H9 (cell line): ENCODE data around the gene ATP2C1. TPM values are rescaled to one million over a fixed set of nuclear protein-coding genes. Genes with fewer than 3 reads are reported as not detected.

ENCODE experiments used
- DNase-seq: peaks from one replicate; pipeline ENCODE4 v3.0.0-alpha.2; 2017
- H2AFZ ChIP-seq: one replicate; pipeline ENCODE4 v1.6.1; 2013; ENCODE audit warnings: mild to moderate bottlenecking, low read length, control low read depth, moderate library complexity
- H2AK5ac ChIP-seq: 2 replicates; pipeline ENCODE4 v1.6.1; 2013; ENCODE audit warnings: low read length, control low read depth, mixed read lengths; ENCODE audit not compliant: insufficient read length
- H2BK120ac ChIP-seq: one replicate; pipeline ENCODE4 v1.6.1; 2013; ENCODE audit warnings: low read depth, mild to moderate bottlenecking, low read length, control low read depth, inconsistent platforms; ENCODE audit not compliant: poor library complexity, severe bottlenecking
- H2BK12ac ChIP-seq: 2 replicates; pipeline ENCODE4 v1.6.1; 2013; ENCODE audit warnings: low read length, control low read depth, mixed read lengths, low read depth; ENCODE audit not compliant: insufficient read length
- H2BK15ac ChIP-seq: 2 replicates; pipeline ENCODE4 v1.6.1; 2013; ENCODE audit warnings: low read depth, low read length, control low read depth
- H2BK20ac ChIP-seq: one replicate; pipeline ENCODE4 v1.6.1; 2013; ENCODE audit warnings: low read depth, mild to moderate bottlenecking, low read length, control low read depth, inconsistent platforms; ENCODE audit not compliant: poor library complexity, severe bottlenecking
- H2BK5ac ChIP-seq: 2 replicates; pipeline ENCODE4 v1.6.1; 2013; ENCODE audit warnings: low read length, control low read depth, mixed read lengths; ENCODE audit not compliant: insufficient read length
- H3K14ac ChIP-seq: 2 replicates; pipeline ENCODE4 v1.6.1; 2013; ENCODE audit warnings: low read length, control low read depth; ENCODE audit not compliant: insufficient read depth
- H3K18ac ChIP-seq: 2 replicates; pipeline ENCODE4 v1.6.1; 2013; ENCODE audit warnings: low read depth, mild to moderate bottlenecking, mixed read lengths, low read length, control low read depth; ENCODE audit not compliant: insufficient read length
- H3K23ac ChIP-seq: 2 replicates; pipeline ENCODE4 v1.6.1; 2013; ENCODE audit warnings: low read length, control low read depth, mixed read lengths, low read depth; ENCODE audit not compliant: insufficient read length
- H3K23me2 ChIP-seq: 2 replicates; pipeline ENCODE4 v1.6.1; 2013; ENCODE audit warnings: low read depth, mild to moderate bottlenecking, mixed read lengths, low read length, control low read depth; ENCODE audit not compliant: insufficient read length, poor library complexity, severe bottlenecking
- H3K27ac ChIP-seq: 2 replicates; pipeline ENCODE4 v1.5.1; 2013; ENCODE audit warnings: low read length, control low read depth, mixed read lengths, low read depth; ENCODE audit not compliant: insufficient read length
- H3K27me3 ChIP-seq: 2 replicates; pipeline ENCODE4 v1.6.1; 2013; ENCODE audit warnings: low read length, control low read depth, inconsistent platforms; ENCODE audit not compliant: insufficient read depth
- H3K4ac ChIP-seq: 2 replicates; pipeline ENCODE4 v1.6.1; 2013; ENCODE audit warnings: low read depth, mild to moderate bottlenecking, control low read depth, inconsistent platforms, low read length, moderate library complexity
- H3K4me1 ChIP-seq: 2 replicates; pipeline ENCODE4 v1.6.1; 2013; ENCODE audit warnings: low read length, control low read depth, inconsistent platforms; ENCODE audit not compliant: insufficient read depth
- H3K4me2 ChIP-seq: 2 replicates; pipeline ENCODE4 v1.6.1; 2013; ENCODE audit warnings: low read length, control low read depth, mixed read lengths; ENCODE audit not compliant: insufficient read length, insufficient read depth
- H3K56ac ChIP-seq: 2 replicates; pipeline ENCODE4 v1.6.1; 2013; ENCODE audit warnings: low read depth, mild to moderate bottlenecking, mixed read lengths, low read length, control low read depth; ENCODE audit not compliant: insufficient read length
- H3K79me1 ChIP-seq: 2 replicates; pipeline ENCODE4 v1.6.1; 2013; ENCODE audit warnings: low read depth, mild to moderate bottlenecking, moderate library complexity, low read length, control low read depth, inconsistent platforms; ENCODE audit not compliant: insufficient read depth, poor library complexity, severe bottlenecking
- H3K79me2 ChIP-seq: 2 replicates; pipeline ENCODE4 v1.6.1; 2013; ENCODE audit warnings: low read length, control low read depth, inconsistent platforms; ENCODE audit not compliant: insufficient read depth
- H3K9ac ChIP-seq: 2 replicates; pipeline ENCODE4 v1.6.1; 2013; ENCODE audit warnings: low read length, control low read depth, mixed read lengths; ENCODE audit not compliant: insufficient read length; ENCODE audit errors: extremely low read depth
- H3K9me3 ChIP-seq: one replicate; pipeline ENCODE4 v1.6.1; 2013; ENCODE audit warnings: low read depth, low read length, inconsistent platforms; ENCODE audit not compliant: control insufficient read depth
- H3T11ph ChIP-seq: one replicate; pipeline ENCODE4 v1.6.1; 2013; ENCODE audit warnings: mild to moderate bottlenecking, low read length, control low read depth, inconsistent platforms
- H4K20me1 ChIP-seq: one replicate; pipeline ENCODE4 v1.6.1; 2013; ENCODE audit not compliant: control insufficient read depth, insufficient read length, insufficient read depth
- H4K5ac ChIP-seq: 2 replicates; pipeline ENCODE4 v1.6.1; 2013; ENCODE audit warnings: low read depth, mild to moderate bottlenecking, mixed read lengths, low read length, control low read depth; ENCODE audit not compliant: insufficient read length
- H4K8ac ChIP-seq: replicated peaks from 2 replicates; pipeline ENCODE4 v1.6.1; 2013; ENCODE audit warnings: low read length, control low read depth, mixed read lengths, low read depth; ENCODE audit not compliant: insufficient read length
- H4K91ac ChIP-seq: 2 replicates; pipeline ENCODE4 v1.6.1; 2013; ENCODE audit warnings: low read depth, mild to moderate bottlenecking, moderate library complexity, mixed read lengths, low read length, control low read depth; ENCODE audit not compliant: insufficient read length
- H3K27ac Mint-ChIP-seq, 3 experiments: 2 replicates in 2 of 3; 3 replicates in 1 of 3; pipeline ENCODE4 v1.8.0; 2020 to 2021; ENCODE audit warnings: mixed read lengths in 3 of 3, mild to moderate bottlenecking in 1 of 3, moderate library complexity in 1 of 3
- H3K27me3 Mint-ChIP-seq: 2 replicates; pipeline ENCODE4 v1.8.0; 2021; ENCODE audit warnings: low read depth, mild to moderate bottlenecking, moderate library complexity, mixed read lengths
- H3K36me3 Mint-ChIP-seq, 3 experiments: 2 replicates in 2 of 3; 3 replicates in 1 of 3; pipeline ENCODE4 v1.8.0; 2020 to 2021; ENCODE audit warnings: low read depth in 3 of 3, mixed read lengths in 3 of 3; ENCODE audit not compliant: insufficient read depth in 1 of 3
- H3K4me1 Mint-ChIP-seq, 2 experiments: 2 replicates each; pipeline ENCODE4 v1.8.0; 2020; ENCODE audit warnings: mixed read lengths in 2 of 2
- H3K4me3 Mint-ChIP-seq, 2 experiments: 2 replicates in 1 of 2; 3 replicates in 1 of 2; pipeline ENCODE4 v1.8.0; 2020 to 2021; ENCODE audit warnings: mild to moderate bottlenecking in 2 of 2, mixed read lengths in 2 of 2, moderate library complexity in 1 of 2
- H3K9me3 Mint-ChIP-seq, 2 experiments: 2 replicates in 1 of 2; 3 replicates in 1 of 2; pipeline ENCODE4 v1.8.0; 2020; ENCODE audit warnings: mild to moderate bottlenecking in 2 of 2, mixed read lengths in 2 of 2, moderate library complexity in 1 of 2
- CTCF ChIP-seq: fragments of 200-600 bp; sonication (generic); conservative IDR thresholded peaks from 3 replicates; pipeline ENCODE4 v1.8.0; 2021; ENCODE audit warnings: antibody characterized with exemption, mild to moderate bottlenecking
- WGBS: extraction: QIAGEN DNeasy Blood & Tissue Kit; methylation state at CpG from one replicate; pipeline ENCODE4 v1.1.7; 2013; ENCODE audit warnings: missing lambda C conversion rate, low lambda C conversion rate, mixed read lengths; ENCODE audit not compliant: insufficient read length; ENCODE audit errors: extremely low coverage; 5-methylcytosine and 5-hydroxymethylcytosine counted together
- total RNA-seq: library from RNA; stranded (reverse); gene quantifications from 2 replicates; pipeline ENCODE4 v1.2.1, GENCODE V29; 2021

The ATP2C1 gene
- total RNA-seq, 1 experiment from 2014 or later = 65.5 TPM

DNA sequence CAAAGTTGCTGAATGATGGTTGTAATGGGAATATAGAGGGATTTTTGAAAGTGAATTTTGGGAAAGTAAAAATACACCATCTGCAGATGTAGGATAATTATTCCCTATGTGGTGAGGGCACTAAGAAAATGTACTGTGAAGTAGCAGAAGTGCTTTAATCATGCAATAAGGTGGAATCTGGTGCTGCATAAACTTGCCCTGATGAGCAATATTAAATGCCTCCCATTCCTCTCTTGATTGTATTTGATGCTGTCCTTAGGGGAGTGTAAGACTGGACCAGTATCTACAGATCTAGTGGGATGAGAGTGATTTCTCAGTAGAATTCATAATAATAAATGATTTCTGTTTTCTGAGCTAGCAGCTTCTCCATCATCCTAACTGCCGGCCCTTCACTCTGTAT is 47.7 kb upstream of the ATP2C1 start:
- H3K23me2 ChIP-seq = no peaks in the 10 kb centered on the region
- no peaks in the 10 kb centered on the region for H3K79me1 ChIP-seq
- no peak overlapping the region for H3K4ac ChIP-seq
- H2BK20ac ChIP-seq = no peak overlapping the region
- no peak overlapping the region for H3K18ac ChIP-seq
- no peaks in the 10 kb centered on the region for H4K20me1 ChIP-seq
- no peak overlapping the region for H3K27ac Mint-ChIP-seq
- H4K8ac ChIP-seq = no peak overlapping the region
- H3K79me2 ChIP-seq = no peaks in the 10 kb centered on the region
- H2BK15ac ChIP-seq = no peak overlapping the region
- H3K27me3 Mint-ChIP-seq = no peaks in the 10 kb centered on the region
- H3K9me3 ChIP-seq = no peaks in the 10 kb centered on the region
- H3K4me2 ChIP-seq = no peak overlapping the region
- no peaks in the 10 kb centered on the region for H3K9me3 Mint-ChIP-seq
- no peaks in the 10 kb centered on the region for H3K36me3 Mint-ChIP-seq
- no peak overlapping the region for H2AFZ ChIP-seq
- no peak overlapping the region for H4K5ac ChIP-seq
- H2BK12ac ChIP-seq = no peak overlapping the region
- H2AK5ac ChIP-seq = no peak overlapping the region
- H3K27ac ChIP-seq = no peak overlapping the region
- H3K4me3 Mint-ChIP-seq = no peak overlapping the region
- no peak overlapping the region for H2BK120ac ChIP-seq
- H3K4me1 ChIP-seq = peaks cover 10% of the 10 kb centered on the region; the same call in 1 of the 2 replicates
- H3T11ph ChIP-seq = no peak overlapping the region
- H3K23ac ChIP-seq = no peak overlapping the region
- no peak overlapping the region for H3K56ac ChIP-seq
- no CpG with 5 or more reads among the region's 1 CpG for WGBS
- H4K91ac ChIP-seq = no peak overlapping the region
- no peak overlapping the region for H3K9ac ChIP-seq
- no peak for DNase-seq
- no peak overlapping the region for H2BK5ac ChIP-seq
- peaks cover 26 to 40% of the 10 kb centered on the region in 2 experiments for H3K4me1 Mint-ChIP-seq
- H3K27me3 ChIP-seq = no peaks in the 10 kb centered on the region
- no peak overlapping the region for H3K14ac ChIP-seq
- TF ChIP-seq CTCF = no peak
